SIG-M5 treated with dmso at 0.1 percent for 504 hours (cell line): ENCODE results near the gene RUSF1.
"Not testable (repeated sequence)": the region's sequence is repeated elsewhere in the genome, so short reads cannot be mapped to it uniquely, and the experiment has no call there.

Source experiments
- DNase-seq: peaks from one replicate; lab custom pipeline; 2025; ENCODE audit not compliant: unreplicated experiment; lab: John Stamatoyannopoulos, UW

Gene RUSF1

GRCh38 chr16:31517800-31518402, 9.7 kb upstream of the RUSF1 start:
- no peak for DNase-seq

- no peak for DNase-seq
Measured at GRCh38 chr16:31513884-31514283, 5.7 kb upstream of the RUSF1 start.

- DNase-seq, result no peak
Measured at GRCh38 chr16:31513126-31513525, 4.9 kb upstream of the RUSF1 start.

GRCh38 chr16:31508706-31509195, 560 bp upstream of the RUSF1 start:
- no peak for DNase-seq

GRCh38 chr16:31507617-31507928, 618 bp downstream of the RUSF1 start:
- no peak for DNase-seq

- peak; percentile 38 for DNase-seq
Measured at GRCh38 chr16:31505483-31505882, 2.7 kb downstream of the RUSF1 start.

GRCh38 chr16:31504159-31504558, 4.0 kb downstream of the RUSF1 start:
- DNase-seq, result no peak

GRCh38 chr16:31503555-31503954, 4.6 kb downstream of the RUSF1 start:
- DNase-seq, result not testable (repeated sequence)

- DNase-seq, result no peak
Measured at GRCh38 chr16:31502981-31503380, 5.2 kb downstream of the RUSF1 start.

GRCh38 chr16:31501966-31502348, 6.2 kb downstream of the RUSF1 start:
- no peak for DNase-seq

GRCh38 chr16:31501226-31501965, 6.8 kb downstream of the RUSF1 start:
- DNase-seq, result no peak

- no peak for DNase-seq
Measured at GRCh38 chr16:31499928-31500327, 8.3 kb downstream of the RUSF1 start.

- no peak for DNase-seq
Measured at GRCh38 chr16:31498493-31498892, 9.7 kb downstream of the RUSF1 start.

GRCh38 chr16:31496670-31497069, 11.5 kb downstream of the RUSF1 start:
- DNase-seq, result no peak

- no peak for DNase-seq
Measured at GRCh38 chr16:31493506-31494125, 14.6 kb downstream of the RUSF1 start.

GRCh38 chr16:31491778-31492418, 16.3 kb downstream of the RUSF1 start:
- DNase-seq, result no peak

- no peak for DNase-seq
Measured at GRCh38 chr16:31489616-31490584, 18.3 kb downstream of the RUSF1 start.

GRCh38 chr16:31489298-31489564, 19.0 kb downstream of the RUSF1 start:
- no peak for DNase-seq

- no peak for DNase-seq
Measured at GRCh38 chr16:31488468-31489297, 19.5 kb downstream of the RUSF1 start.
